ENCODE measurements around the gene COL4A3. TPM values are rescaled to one million over a fixed set of nuclear protein-coding genes. Genes with fewer than 3 reads are reported as not detected.

The COL4A3 gene
- total RNA-seq, 1 donor from 2014 or later: 1.6 TPM

- no peak for DNase-seq (ENCODE audit: low spot score)
- intact Hi-C loops (cut with DNase I): no loop called here
Measured at GRCh38 chr2:227257820-227258219, 93.4 kb downstream of the COL4A3 start.

- DNase-seq (ENCODE audit: low spot score): no peak
- intact Hi-C loops (cut with DNase I): no loop called here
Measured at GRCh38 chr2:227260041-227260440, 95.6 kb downstream of the COL4A3 start.

GRCh38 chr2:227267410-227268115, 103.1 kb downstream of the COL4A3 start:
- no peak for DNase-seq (ENCODE audit: low spot score)
- intact Hi-C loops (cut with DNase I): no loop called here

- intact Hi-C loops (cut with DNase I): no loop called here
Measured at GRCh38 chr2:227280895-227281294, 116.5 kb downstream of the COL4A3 start.

GRCh38 chr2:227285741-227286236, 121.4 kb downstream of the COL4A3 start:
- no peak for DNase-seq (ENCODE audit: low spot score)
- intact Hi-C loops (cut with DNase I): no loop called here

More at GRCh38 chr2:227280895-227281294, 116.5 kb downstream of the COL4A3 start:
- DNase-seq (ENCODE audit: low spot score): no peak

GRCh38 chr2:227287771-227288170, 123.3 kb downstream of the COL4A3 start:
- DNase-seq (ENCODE audit: low spot score): no peak
- intact Hi-C loops (cut with DNase I): no loop called here

- DNase-seq (ENCODE audit: low spot score): no peak
- intact Hi-C loops (cut with DNase I): no loop called here
Measured at GRCh38 chr2:227292314-227292713, 127.9 kb downstream of the COL4A3 start.

GRCh38 chr2:227293531-227293930, 129.1 kb downstream of the COL4A3 start:
- intact Hi-C loops (cut with DNase I): no loop called here
- no peak for DNase-seq (ENCODE audit: low spot score)

- DNase-seq (ENCODE audit: low spot score): no peak
- intact Hi-C loops (cut with DNase I): no loop called here
Measured at GRCh38 chr2:227295806-227296205, 131.4 kb downstream of the COL4A3 start.

GRCh38 chr2:227296671-227297405, 132.4 kb downstream of the COL4A3 start:
- no peak for DNase-seq (ENCODE audit: low spot score)
- intact Hi-C loops (cut with DNase I): no loop called here

- intact Hi-C loops (cut with DNase I): no loop called here
- DNase-seq (ENCODE audit: low spot score): no peak
Measured at GRCh38 chr2:227301523-227301922, 137.1 kb downstream of the COL4A3 start.

GRCh38 chr2:227308784-227309183, 144.4 kb downstream of the COL4A3 start:
- DNase-seq (ENCODE audit: low spot score): no peak
- intact Hi-C loops (cut with DNase I): no loop called here

- intact Hi-C loops (cut with DNase I): no loop called here
- no peak for DNase-seq (ENCODE audit: low spot score)
Measured at GRCh38 chr2:227310756-227311110, 146.3 kb downstream of the COL4A3 start.

- intact Hi-C loops (cut with DNase I): no loop called here
- DNase-seq (ENCODE audit: low spot score): no peak
Measured at GRCh38 chr2:227311861-227312506, 147.6 kb downstream of the COL4A3 start.

- no peak for DNase-seq (ENCODE audit: low spot score)
- intact Hi-C loops (cut with DNase I): no loop called here
Measured at GRCh38 chr2:227312579-227312978, 148.2 kb downstream of the COL4A3 start.

GRCh38 chr2:227313310-227313709, 148.9 kb downstream of the COL4A3 start:
- intact Hi-C loops (cut with DNase I): no loop called here
- no peak for DNase-seq (ENCODE audit: low spot score)

GRCh38 chr2:227317834-227318233, 153.4 kb downstream of the COL4A3 start:
- intact Hi-C loops (cut with DNase I): no loop called here

GRCh38 chr2:227320305-227321094, 156.1 kb downstream of the COL4A3 start:
- DNase-seq (ENCODE audit: low spot score): no peak
- intact Hi-C loops (cut with DNase I): no loop called here

More at GRCh38 chr2:227317834-227318233, 153.4 kb downstream of the COL4A3 start:
- DNase-seq (ENCODE audit: low spot score): no peak

- DNase-seq (ENCODE audit: low spot score): no peak
- intact Hi-C loops (cut with DNase I): no loop called here
Measured at GRCh38 chr2:227322530-227323205, 158.2 kb downstream of the COL4A3 start.

Measured in cardiac septum (tissue), 1 donor.